Measurements from ENCODE around the gene PDGFA.
A peak's percentile ranks its signal among the peaks of the same experiment; 100 is the strongest.

PDGFA gene

DNA sequence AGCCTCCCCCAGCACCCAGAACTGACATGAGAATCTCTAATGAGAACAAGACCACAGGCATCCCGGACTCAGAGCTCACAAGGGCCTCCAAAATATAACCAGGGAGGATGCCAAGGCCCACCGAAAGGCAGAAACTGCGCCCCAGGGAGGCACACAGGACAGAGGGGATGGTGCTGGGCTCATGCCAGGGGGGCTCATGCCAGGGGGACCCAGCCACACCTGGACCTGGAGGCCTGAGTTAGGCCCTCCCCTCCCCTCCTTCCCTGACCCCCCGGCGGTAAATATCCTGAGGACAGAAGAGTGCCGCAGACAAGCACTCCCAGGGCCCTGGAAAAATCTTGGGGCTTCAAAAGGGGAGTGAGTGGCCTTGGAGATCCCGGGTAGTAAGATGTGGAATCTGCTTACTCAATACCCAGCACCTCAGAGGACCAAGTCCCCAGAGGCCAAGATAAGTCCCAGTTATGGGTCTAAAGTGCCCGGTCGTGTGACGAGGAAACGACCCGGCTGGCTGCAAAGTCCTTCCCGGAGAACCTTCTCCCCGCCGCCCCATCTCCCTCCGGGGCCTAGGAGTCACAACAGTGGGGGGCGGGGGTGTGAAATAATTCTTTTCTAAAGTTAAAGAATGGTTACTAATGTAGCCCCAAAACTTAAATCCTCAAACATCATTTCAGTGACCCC, 11.9 kb downstream of the PDGFA start:
- Histone ChIP-seq H3K4me3 (ENCODE audit: low read length) (no peak overlapping the region), H3K27ac (ENCODE audit: low read depth, low read length) (no peak overlapping the region), H3K27me3 (ENCODE audit: control insufficient read depth, insufficient read depth, low read length) (no peaks in the 10 kb centered on the region), H3K4me1 (ENCODE audit: control insufficient read depth, insufficient read depth, low read length) (peaks cover 2% of the 10 kb centered on the region), H3K9ac (ENCODE audit: low read length) (no peak overlapping the region), H3K36me3 (ENCODE audit: control insufficient read depth, insufficient read depth, low read length) (peaks cover 11% of the 10 kb centered on the region)

DNA sequence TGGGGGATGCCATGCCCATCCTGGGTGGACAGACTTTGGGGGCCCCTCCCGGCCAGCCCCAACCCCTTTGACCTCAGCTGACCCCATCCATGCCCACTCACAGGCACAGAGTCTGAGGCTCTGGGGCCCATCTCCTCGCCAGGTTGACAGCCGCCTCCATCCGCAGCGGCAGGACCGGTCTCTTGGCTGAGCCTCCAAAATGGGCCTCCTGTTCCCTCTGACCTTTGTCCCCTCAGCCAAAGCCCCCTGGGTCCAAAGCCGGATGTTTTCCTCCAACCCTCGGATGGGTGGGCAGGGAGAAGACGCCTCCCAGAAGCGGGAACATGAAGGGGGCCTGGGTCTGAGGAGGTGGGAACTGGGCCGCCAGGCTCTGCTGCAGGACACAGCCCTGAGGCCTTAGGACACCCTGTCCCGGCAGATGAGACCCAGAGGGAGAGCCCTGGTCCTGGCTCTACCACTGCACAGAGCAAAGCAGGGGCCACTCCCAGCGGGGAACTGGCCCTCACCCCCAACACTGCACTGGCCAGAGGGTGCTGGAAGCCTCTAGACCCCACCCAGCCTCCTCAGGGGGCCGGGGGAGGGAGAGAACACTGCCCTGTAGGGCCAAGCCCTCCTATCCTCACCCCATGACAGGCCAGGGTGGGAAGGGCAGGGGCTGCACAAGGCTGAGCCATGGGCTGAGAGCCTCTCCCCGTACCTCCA, 12.6 kb downstream of the PDGFA start:
- Histone ChIP-seq H3K9ac (ENCODE audit: low read length) (no peak overlapping the region), H3K4me1 (ENCODE audit: control insufficient read depth, insufficient read depth, low read length) (peaks cover 2% of the 10 kb centered on the region), H3K27ac (ENCODE audit: low read depth, low read length) (no peak overlapping the region), H3K36me3 (ENCODE audit: control insufficient read depth, insufficient read depth, low read length) (peaks cover 11% of the 10 kb centered on the region), H3K27me3 (ENCODE audit: control insufficient read depth, insufficient read depth, low read length) (no peaks in the 10 kb centered on the region), H3K4me3 (ENCODE audit: low read length) (no peak overlapping the region)

DNA sequence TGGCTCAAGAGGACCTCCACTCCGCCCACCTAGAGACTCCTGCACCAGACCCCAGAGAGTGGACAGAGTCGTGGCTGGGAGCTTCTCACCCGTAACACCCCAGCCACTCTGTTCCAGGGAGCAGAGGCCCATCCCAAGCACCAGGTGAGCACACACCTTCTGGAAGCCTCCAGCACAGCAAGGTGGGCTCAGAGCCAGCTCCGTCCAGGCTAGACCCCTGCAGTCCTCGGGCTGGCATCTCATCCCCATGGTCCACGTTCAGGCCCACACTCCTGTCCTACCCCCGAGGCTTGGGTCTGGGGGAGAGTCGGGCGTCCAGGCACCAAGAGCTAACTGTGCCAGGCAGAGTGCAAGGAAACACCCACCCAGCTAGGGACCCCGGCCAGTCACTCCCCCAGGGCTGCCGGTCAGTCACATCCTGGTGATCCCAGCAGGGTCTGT, 13.2 kb downstream of the PDGFA start:
- Histone ChIP-seq H3K4me1 (ENCODE audit: control insufficient read depth, insufficient read depth, low read length) (peaks cover 2% of the 10 kb centered on the region), H3K9ac (ENCODE audit: low read length) (no peak overlapping the region), H3K36me3 (ENCODE audit: control insufficient read depth, insufficient read depth, low read length) (peaks cover 6% of the 10 kb centered on the region), H3K4me3 (ENCODE audit: low read length) (no peak overlapping the region), H3K27ac (ENCODE audit: low read depth, low read length) (no peak overlapping the region), H3K27me3 (ENCODE audit: control insufficient read depth, insufficient read depth, low read length) (no peaks in the 10 kb centered on the region)

DNA sequence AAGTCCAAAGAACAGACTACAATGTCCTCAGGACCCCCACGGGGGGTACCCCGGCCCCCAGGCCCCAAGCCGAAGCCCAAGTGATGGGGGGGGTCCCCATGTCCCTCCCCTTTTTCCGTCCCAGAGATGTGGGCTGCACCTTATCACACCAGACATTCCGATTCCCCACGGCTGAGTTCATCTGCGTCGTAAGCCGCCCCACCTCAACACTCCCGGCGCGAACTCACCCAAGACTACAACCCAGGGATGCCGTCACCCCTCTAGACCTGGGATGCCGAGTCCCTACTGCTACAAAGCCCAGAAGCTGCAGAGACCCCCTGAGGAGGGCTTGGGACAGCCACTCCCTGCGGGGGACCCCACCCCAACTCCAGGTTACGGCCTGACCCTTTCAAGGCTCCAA, 14.5 kb downstream of the PDGFA start:
- H3K4me1 ChIP-seq (ENCODE audit: control insufficient read depth, insufficient read depth, low read length), result peaks cover 2% of the 10 kb centered on the region
- no peak overlapping the region for H3K9ac ChIP-seq (ENCODE audit: low read length)
- H3K36me3 ChIP-seq (ENCODE audit: control insufficient read depth, insufficient read depth, low read length), result peaks cover 13% of the 10 kb centered on the region
- no peaks in the 10 kb centered on the region for H3K27me3 ChIP-seq (ENCODE audit: control insufficient read depth, insufficient read depth, low read length)
- H3K27ac ChIP-seq (ENCODE audit: low read depth, low read length), result no peak overlapping the region
- H3K4me3 ChIP-seq (ENCODE audit: low read length), result no peak overlapping the region

DNA sequence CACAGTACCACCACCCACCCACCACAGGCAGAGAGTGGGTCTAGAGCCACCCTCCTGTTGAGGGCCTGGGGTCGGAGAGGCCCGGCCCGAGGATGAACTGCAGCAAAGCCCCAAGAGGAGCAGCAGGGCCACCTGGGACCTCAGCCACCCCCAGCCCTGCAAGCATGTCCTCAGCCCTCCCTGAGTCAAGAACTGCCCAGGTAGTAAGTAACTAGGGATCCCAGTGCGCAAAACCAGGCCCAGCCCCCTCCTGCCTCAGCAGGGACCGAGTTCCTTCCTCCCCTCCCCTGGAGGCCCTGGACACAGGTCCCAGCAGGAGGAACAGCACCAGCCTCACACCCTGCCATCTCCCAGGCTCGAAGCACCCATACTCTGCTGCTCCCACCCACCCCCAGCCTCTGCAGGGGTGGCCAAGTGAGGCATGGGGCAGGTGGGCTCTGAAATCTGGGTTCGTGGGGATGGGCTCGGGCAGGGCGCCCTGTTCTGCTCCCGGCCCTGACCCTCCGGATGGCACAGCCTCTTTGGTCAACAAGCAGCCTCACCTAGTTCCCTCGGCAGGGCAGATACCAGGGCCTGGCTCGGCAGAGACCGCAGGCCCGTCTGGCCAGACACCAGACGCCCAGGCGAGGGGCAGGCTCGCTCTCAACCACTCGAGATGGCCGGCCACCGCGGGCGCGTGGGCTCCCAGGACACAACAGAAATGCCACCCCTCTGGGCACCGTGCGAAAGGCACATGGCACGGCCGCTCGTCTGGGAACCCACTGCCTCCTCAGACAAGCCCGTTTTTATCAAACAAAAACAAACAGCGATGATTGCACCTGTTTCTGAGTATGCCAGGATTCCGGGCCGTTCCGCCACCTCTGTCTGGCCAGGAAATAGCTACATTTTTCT, 15.2 kb downstream of the PDGFA start:
- peaks cover 2% of the 10 kb centered on the region for H3K4me1 ChIP-seq (ENCODE audit: control insufficient read depth, insufficient read depth, low read length)
- H3K36me3 ChIP-seq (ENCODE audit: control insufficient read depth, insufficient read depth, low read length), result peaks cover 19% of the 10 kb centered on the region
- no peak overlapping the region for H3K9ac ChIP-seq (ENCODE audit: low read length)
- no peak overlapping the region for H3K4me3 ChIP-seq (ENCODE audit: low read length)
- H3K27me3 ChIP-seq (ENCODE audit: control insufficient read depth, insufficient read depth, low read length), result no peaks in the 10 kb centered on the region
- no peak overlapping the region for H3K27ac ChIP-seq (ENCODE audit: low read depth, low read length)

DNA sequence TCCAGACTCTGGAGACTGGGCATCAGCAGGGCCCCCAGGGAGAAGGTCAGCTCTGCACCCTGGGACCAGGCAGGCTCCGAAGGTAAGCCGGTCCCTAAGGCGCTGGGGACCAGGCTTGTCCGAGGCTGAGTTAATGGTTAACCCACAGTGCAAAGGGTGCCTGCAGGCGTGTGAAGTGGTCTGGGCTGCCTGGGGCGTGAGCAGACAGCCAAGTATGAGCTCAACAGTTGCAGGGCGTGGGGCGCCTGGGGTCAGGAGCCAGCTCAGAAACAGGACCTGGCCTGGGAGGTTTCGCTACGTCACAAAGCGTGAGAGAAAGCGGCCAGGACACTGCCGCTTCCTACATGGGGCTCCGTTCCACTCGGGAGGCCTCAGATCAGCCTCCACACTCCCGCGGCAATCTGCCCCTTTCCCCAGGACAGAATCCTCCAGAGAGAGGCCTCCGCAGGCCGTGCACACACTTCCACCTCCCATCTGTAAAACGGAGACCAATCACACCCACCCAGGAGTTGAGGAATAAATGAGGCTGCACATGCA, 16.0 kb downstream of the PDGFA start:
- H3K9ac ChIP-seq (ENCODE audit: low read length), result peak overlapping the region; percentile 10

DNA sequence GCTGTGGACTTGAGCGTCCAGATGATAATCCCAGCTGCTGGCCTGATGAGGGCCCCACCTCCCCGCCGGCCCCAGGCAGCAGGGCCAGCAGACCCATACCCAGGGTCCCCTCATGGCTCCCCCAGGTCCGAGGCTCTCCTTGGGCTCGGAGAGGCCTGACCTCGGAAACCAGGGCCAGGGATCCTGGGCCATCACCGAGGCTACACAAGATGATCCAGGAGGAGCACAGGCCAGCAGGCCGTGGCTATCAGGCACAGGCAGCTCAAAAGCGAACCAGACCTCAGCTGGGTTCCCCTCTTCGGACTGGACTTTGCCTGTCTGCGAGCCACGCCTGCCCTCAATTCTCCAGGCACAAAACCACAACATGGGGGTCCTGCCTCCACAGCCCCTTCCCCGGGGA, 17.4 kb downstream of the PDGFA start:
- peaks cover 24% of the 10 kb centered on the region for H3K36me3 ChIP-seq (ENCODE audit: control insufficient read depth, insufficient read depth, low read length)
- H3K27ac ChIP-seq (ENCODE audit: low read depth, low read length), result no peak overlapping the region
- H3K27me3 ChIP-seq (ENCODE audit: control insufficient read depth, insufficient read depth, low read length), result no peaks in the 10 kb centered on the region
- no peak overlapping the region for H3K9ac ChIP-seq (ENCODE audit: low read length)
- peaks cover 2% of the 10 kb centered on the region for H3K4me1 ChIP-seq (ENCODE audit: control insufficient read depth, insufficient read depth, low read length)
- no peak overlapping the region for H3K4me3 ChIP-seq (ENCODE audit: low read length)

More for the DNA sequence above, 16.0 kb downstream of the PDGFA start:
- Histone ChIP-seq H3K27me3 (ENCODE audit: control insufficient read depth, insufficient read depth, low read length) (no peaks in the 10 kb centered on the region), H3K36me3 (ENCODE audit: control insufficient read depth, insufficient read depth, low read length) (peaks cover 23% of the 10 kb centered on the region), H3K27ac (ENCODE audit: low read depth, low read length) (peak overlapping the region; percentile 19), H3K4me1 (ENCODE audit: control insufficient read depth, insufficient read depth, low read length) (peaks cover 2% of the 10 kb centered on the region), H3K4me3 (ENCODE audit: low read length) (no peak overlapping the region)

DNA sequence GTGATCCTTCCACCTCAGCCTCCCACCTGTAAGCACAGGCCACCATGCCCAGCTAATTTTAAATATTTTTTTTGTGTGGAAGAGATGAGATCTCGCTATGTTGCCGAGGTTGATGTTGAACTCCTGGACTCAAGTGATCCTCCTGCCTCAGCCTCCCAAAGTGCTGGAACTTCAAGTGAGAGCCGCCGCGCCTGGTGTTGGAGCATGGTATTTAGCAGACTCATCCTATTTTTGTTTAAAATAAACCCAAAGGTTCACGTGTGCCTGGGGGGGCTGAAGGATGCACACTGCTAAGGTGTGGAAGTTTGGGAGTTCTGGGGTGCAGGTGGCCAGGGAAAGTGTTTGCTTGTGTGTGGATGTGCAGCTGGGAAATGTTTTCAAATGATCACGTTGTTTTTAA, 18.1 kb downstream of the PDGFA start:
- no peak overlapping the region for H3K9ac ChIP-seq (ENCODE audit: low read length)
- peaks cover 23% of the 10 kb centered on the region for H3K36me3 ChIP-seq (ENCODE audit: control insufficient read depth, insufficient read depth, low read length)
- H3K27ac ChIP-seq (ENCODE audit: low read depth, low read length), result no peak overlapping the region
- no peaks in the 10 kb centered on the region for H3K27me3 ChIP-seq (ENCODE audit: control insufficient read depth, insufficient read depth, low read length)
- peaks cover 2% of the 10 kb centered on the region for H3K4me1 ChIP-seq (ENCODE audit: control insufficient read depth, insufficient read depth, low read length)
- H3K4me3 ChIP-seq (ENCODE audit: low read length), result no peak overlapping the region

DNA sequence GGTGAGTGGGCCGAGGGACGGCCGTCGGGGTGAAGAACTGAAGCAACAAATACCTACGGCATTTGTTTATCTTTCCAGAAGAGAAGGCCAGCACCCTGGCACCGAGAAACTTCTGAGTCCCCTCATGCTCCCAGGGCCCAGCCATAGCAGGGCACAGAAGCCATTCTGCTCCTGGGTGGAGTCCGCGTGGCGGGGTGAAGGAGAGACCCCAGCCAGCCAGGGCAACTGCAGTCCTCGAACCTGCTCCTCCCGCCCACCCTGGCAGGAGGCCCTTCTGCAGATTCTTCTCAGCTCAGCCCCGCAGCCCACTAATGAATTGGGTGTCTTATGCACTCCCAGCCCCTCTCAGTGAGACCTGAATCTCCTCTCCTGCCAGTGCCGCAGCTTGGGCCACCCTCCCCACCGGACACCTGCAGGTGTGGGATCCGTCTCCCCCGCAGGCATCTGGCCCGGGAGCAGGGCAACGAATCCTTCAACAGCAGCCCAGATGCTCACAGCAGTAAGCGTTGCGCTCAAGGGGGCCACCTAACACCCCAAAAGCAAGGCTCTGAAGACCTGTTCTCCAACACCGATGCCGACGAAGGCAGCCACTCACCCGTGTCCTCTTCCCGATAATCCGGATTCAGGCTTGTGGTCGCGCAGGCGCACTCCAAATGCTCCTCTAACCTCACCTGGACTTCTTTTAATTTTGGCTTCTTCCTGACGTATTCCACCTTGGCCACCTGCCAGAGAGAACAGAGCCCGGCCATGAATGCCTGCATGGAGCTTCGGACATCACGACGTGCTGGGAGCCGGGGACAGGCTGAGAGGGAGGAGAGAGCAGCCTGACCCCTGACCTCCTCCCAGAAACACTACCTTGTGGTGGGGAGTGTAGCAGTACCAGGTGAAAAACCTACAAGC, 18.9 kb downstream of the PDGFA start:
- H3K27ac ChIP-seq (ENCODE audit: low read depth, low read length), result no peak overlapping the region
- H3K4me1 ChIP-seq (ENCODE audit: control insufficient read depth, insufficient read depth, low read length), result peaks cover 2% of the 10 kb centered on the region
- H3K9ac ChIP-seq (ENCODE audit: low read length), result no peak overlapping the region
- H3K36me3 ChIP-seq (ENCODE audit: control insufficient read depth, insufficient read depth, low read length), result peaks cover 20% of the 10 kb centered on the region
- H3K4me3 ChIP-seq (ENCODE audit: low read length), result no peak overlapping the region
- no peaks in the 10 kb centered on the region for H3K27me3 ChIP-seq (ENCODE audit: control insufficient read depth, insufficient read depth, low read length)

DNA sequence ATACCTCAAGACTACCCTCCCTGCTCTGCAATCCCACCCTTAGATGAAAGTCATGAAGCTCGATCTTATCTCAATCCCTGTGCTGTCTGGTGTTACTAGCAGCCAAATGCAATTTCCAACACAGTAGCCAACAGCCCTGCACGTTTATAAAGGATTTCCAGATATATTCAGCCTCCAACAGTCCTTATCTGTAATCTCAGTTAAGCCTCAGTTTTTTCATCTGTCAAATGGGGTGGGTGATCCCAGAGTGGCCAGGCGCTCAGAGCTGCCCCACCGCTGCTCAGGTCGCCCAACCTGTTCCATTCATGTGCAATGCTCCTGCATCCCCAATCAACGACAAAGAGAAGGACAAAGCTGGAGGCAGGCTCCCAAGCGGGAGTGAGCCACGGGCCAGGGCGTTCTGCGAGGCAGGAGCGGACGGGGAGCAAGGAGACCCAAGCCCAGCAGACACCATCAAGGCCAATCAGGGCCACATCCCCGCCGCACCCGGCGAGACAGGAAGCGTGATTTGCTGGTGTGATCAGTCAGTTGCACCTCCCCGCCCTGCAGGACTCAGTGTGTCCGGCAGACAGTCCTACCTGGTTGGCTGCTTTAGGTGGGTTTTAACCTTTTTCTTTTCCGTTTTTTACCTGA, 19.7 kb downstream of the PDGFA start:
- Histone ChIP-seq H3K27me3 (ENCODE audit: control insufficient read depth, insufficient read depth, low read length) (no peaks in the 10 kb centered on the region), H3K9ac (ENCODE audit: low read length) (no peak overlapping the region), H3K4me3 (ENCODE audit: low read length) (no peak overlapping the region), H3K27ac (ENCODE audit: low read depth, low read length) (no peak overlapping the region), H3K36me3 (ENCODE audit: control insufficient read depth, insufficient read depth, low read length) (peaks cover 20% of the 10 kb centered on the region), H3K4me1 (ENCODE audit: control insufficient read depth, insufficient read depth, low read length) (peaks cover 2% of the 10 kb centered on the region)

Measured in rectal smooth muscle tissue (tissue), 1 donor.